HepG2 (cell line): ENCODE data around the gene KRTAP10-8.
"Not testable (repeated sequence)": the region's sequence is repeated elsewhere in the genome, so short reads cannot be mapped to it uniquely, and the experiment has no call there.

Experiments used
- CTCF ChIP-seq: sonication (generic); formaldehyde crosslinking; IDR thresholded peaks from 2 replicates; pipeline ENCODE4 v1.5.0; 2020; ENCODE audit warnings: mild to moderate bottlenecking, missing genetic modification reagents, moderate library complexity
- ELF1 ChIP-seq: sonication (generic); formaldehyde crosslinking; IDR thresholded peaks from 2 replicates; pipeline ENCODE4 v1.4.0; 2020; ENCODE audit warnings: missing genetic modification reagents
- MAX ChIP-seq: IDR thresholded peaks from 2 replicates; pipeline ENCODE4 v1.6.1; 2012; ENCODE audit warnings: inconsistent platforms

- not testable (repeated sequence) for TF ChIP-seq CTCF (CRISPR knock-in tag); ELF1; MAX
Observed at GRCh38 chr21:44646366-44647221, 34.7 kb downstream of the KRTAP10-8 start, which contains the start of gene KRTAP10-11.
